Activated naive CD4-positive, alpha-beta T cell treated with anti-CD3 and anti-CD28 coated beads, Interleukin-2, amount 10 ng/mL, durations not matched to agents 7 days and 5 days (primary cell): Measurements from ENCODE around the gene KISS1R.
A peak's percentile ranks its signal among the peaks of the same experiment; 100 is the strongest.
"Not testable (repeated sequence)": the region's sequence is repeated elsewhere in the genome, so short reads cannot be mapped to it uniquely, and the experiment has no call there.

Source experiments
- CTCF ChIA-PET: fragments of 350-600 bp; sonication (Branson Sonifier 250); formaldehyde crosslinking; loops from one replicate; lab custom pipeline; 2021; ENCODE audit warnings: antibody characterized with exemption; lab: Charles Lee
- DNase-seq: peaks from one replicate; pipeline ENCODE4 v3.0.0-alpha.2; 2020
- H3K27ac Mint-ChIP-seq: one replicate; pipeline ENCODE4 v1.8.0; 2021; ENCODE audit warnings: mild to moderate bottlenecking, moderate library complexity, mixed read lengths
- H3K27me3 Mint-ChIP-seq: one replicate; pipeline ENCODE4 v1.8.0; 2021; ENCODE audit warnings: mild to moderate bottlenecking, mixed read lengths
- H3K36me3 Mint-ChIP-seq: one replicate; pipeline ENCODE4 v1.8.0; 2021; ENCODE audit warnings: mixed read lengths
- H3K4me1 Mint-ChIP-seq: one replicate; pipeline ENCODE4 v1.8.0; 2021; ENCODE audit warnings: mixed read lengths
- H3K4me3 Mint-ChIP-seq: one replicate; pipeline ENCODE4 v1.8.0; 2021; ENCODE audit warnings: mild to moderate bottlenecking, moderate library complexity, mixed read lengths
- H3K9me3 Mint-ChIP-seq: one replicate; pipeline ENCODE4 v1.8.0; 2021; ENCODE audit warnings: mixed read lengths

Gene KISS1R

DNA sequence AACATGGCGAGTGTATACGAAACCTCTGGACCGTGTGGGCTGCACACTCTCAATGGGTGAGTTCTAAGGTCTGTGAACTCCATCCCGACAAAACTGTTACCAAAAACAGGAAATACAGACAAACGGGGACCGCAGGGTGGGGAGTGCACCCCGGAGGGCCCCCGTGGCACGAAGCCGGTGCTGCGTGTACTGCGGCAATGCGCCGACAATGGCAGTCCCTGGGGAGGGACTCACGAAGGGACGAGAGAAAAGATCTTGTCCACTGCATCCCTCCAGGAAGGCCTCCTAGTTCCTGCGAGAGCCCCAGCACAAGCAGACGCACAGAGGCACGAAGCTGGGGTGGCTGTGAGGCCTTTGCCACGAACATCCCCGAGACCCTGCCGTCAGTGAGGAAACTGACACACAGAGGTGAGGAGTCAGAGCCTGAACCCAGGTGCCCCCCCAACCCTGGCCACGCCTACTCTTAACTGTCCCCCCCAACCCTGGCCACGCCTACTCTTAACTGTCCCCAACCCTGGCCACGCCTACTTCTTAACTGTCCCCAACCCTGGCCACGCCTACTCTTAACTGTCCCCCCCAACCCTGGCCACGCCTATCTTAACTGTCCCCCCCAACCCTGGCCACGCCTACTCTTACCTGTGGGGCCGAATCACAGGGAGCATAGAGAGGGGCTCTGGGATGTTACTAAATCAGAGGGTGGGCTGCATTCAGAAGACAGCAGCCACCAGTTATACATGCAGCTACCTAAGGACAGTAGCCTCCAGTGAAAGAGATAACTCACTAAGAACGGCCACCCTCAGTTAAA lies 28.4 kb upstream of the KISS1R start:
- CTCF ChIA-PET: no interaction called here
- no peaks in the 10 kb centered on the region for H3K27me3 Mint-ChIP-seq
- no peaks in the 10 kb centered on the region for H3K9me3 Mint-ChIP-seq
- no peak for DNase-seq
- H3K4me1 Mint-ChIP-seq: peaks cover 20% of the 10 kb centered on the region
- H3K27ac Mint-ChIP-seq: no peak overlapping the region
- H3K4me3 Mint-ChIP-seq: no peak overlapping the region
- peaks cover 31% of the 10 kb centered on the region for H3K36me3 Mint-ChIP-seq

DNA sequence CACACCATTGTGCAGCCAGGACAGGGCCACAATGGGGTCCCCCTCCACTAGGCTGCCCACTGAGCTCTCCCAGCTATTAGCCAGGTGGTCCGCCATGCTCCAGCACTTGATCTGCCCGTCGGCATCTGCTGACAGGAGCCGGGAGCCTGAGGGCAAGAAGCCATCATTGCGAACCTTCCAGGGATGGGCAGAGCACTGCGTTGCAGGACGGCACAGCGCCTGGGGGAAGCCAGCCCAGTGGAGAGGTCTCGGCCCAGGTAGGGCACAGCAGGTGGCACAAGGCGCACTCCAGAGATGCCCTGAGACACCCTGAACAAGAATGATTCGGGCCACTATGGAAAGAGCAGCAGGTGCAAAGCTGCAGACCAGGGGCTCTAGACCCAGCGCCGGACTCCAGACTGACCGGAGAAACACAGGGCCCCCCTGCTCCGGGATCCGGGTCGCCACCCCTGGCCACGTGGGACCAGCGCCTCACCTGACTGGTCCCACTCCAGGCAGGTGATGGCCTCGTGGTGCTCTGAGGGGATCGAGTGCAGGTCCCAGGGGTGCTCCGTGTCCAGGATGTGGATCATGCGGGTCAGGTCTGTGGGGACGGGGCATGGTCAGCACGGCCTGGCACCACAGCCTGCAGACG lies 27.4 kb upstream of the KISS1R start:
- Mint-ChIP-seq H3K9me3 (no peaks in the 10 kb centered on the region), H3K4me1 (peaks cover 24% of the 10 kb centered on the region), H3K27me3 (no peaks in the 10 kb centered on the region), H3K4me3 (no peak overlapping the region), H3K27ac (no peak overlapping the region), H3K36me3 (peaks cover 27% of the 10 kb centered on the region)
- no peak for DNase-seq
- CTCF ChIA-PET: no interaction called here

DNA sequence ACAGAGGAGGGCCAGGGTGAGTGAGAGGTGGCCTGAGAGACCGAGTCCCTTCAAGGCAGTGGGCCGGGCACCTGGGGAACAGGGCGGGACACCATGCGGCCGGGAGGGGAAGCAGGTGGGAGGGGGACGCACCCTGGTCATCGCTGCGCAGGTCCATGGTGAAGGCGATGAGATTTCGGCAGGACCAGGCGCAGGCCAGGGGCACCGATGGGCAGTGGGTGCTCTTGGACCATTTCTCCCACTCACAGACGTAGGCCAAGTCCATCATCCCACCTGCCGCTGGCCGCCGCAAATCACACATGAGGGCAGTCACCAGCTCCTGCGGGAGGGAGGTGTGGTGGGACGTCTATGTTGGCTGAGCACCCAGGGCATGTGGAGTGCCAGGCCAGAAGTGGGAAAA lies 26.3 kb upstream of the KISS1R start:
- H3K9me3 Mint-ChIP-seq: no peaks in the 10 kb centered on the region
- peaks cover 24% of the 10 kb centered on the region for H3K36me3 Mint-ChIP-seq
- CTCF ChIA-PET: no interaction called here
- peak overlapping the region; percentile 66 for H3K4me3 Mint-ChIP-seq
- no peak for DNase-seq
- H3K4me1 Mint-ChIP-seq: peaks cover 24% of the 10 kb centered on the region
- peak overlapping the region; percentile 71 for H3K27ac Mint-ChIP-seq
- H3K27me3 Mint-ChIP-seq: no peaks in the 10 kb centered on the region

DNA sequence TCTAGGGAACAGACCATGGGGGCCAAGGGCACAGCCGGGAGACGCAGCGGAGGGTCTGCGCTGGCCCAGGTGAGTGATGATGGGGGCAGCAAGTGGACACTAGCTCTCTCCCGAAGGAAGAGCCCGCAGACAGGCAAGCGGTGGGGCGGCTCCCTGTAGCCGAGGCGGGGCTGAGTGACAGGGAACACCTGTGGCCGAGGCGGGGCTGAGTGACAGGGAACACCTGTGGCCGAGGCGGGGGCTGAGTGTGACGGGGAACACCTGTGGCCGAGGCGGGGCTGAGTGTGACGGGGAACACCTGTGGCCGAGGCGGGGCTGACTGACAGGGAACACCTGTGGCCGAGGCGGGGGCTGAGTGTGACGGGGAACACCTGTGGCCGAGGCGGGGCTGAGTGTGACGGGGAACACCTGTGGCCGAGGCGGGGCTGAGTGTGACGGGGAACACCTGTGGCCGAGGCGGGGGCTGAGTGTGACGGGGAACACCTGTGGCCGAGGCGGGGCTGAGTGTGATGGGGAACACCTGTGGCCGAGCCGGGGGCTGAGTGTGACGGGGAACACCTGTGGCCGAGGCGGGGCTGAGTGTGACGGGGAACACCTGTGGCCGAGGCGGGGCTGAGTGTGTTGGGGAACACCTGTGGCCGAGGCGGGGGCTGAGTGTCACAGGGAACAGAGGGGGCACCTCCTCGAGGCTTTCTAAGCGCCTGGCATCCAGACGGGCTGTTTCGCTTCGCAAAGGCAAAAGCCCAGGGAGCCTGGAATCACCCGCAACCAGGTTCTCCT lies 25.5 kb upstream of the KISS1R start:
- DNase-seq, H3K27me3 Mint-ChIP-seq, H3K9me3 Mint-ChIP-seq, CTCF ChIA-PET: not testable (repeated sequence)
- Mint-ChIP-seq H3K27ac (peak overlapping the region; percentile 71), H3K4me3 (peak overlapping the region; percentile 81), H3K4me1 (peaks cover 24% of the 10 kb centered on the region), H3K36me3 (peaks cover 28% of the 10 kb centered on the region)

DNA sequence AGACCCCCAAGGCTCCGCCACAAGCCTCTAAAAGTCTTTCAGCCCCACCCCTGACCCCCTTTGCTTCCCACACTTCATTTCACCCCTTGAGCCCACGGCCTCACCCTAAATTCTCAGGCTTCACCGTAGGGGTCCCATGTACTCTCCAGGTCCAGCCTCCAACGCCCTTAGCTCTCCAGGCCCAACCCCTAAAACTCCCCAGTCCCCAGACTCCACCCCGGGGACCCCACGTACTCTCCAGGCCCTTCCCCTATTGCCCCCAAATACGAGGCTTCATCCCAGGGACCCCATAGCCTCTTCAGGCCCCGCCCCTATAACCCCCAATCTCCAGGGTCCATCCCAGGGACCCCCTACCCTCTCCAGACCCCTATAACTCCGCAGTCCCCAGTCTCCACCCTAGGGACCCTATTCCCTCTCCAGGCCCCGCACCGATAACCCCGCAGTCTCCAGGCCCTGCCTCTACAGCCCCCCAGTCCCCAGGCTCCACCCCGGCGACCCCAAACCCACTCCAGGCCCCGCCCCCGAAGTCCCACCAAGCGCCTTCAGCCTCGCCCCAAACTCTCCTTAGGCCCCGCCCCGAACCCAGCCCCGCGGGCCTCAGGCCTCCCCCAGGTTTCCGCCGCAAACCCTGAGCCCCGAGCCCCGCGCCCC lies 24.8 kb upstream of the KISS1R start:
- H3K27ac Mint-ChIP-seq: peak overlapping the region; percentile 84
- H3K36me3 Mint-ChIP-seq: peaks cover 33% of the 10 kb centered on the region
- peak overlapping the region; percentile 81 for H3K4me3 Mint-ChIP-seq
- peak; percentile 75 for DNase-seq
- H3K9me3 Mint-ChIP-seq: no peaks in the 10 kb centered on the region
- H3K4me1 Mint-ChIP-seq: peaks cover 24% of the 10 kb centered on the region
- H3K27me3 Mint-ChIP-seq: no peaks in the 10 kb centered on the region
- CTCF ChIA-PET: interaction anchor here (1.3 to 1.9 kb wide), 2 partner anchors 15 to 29 kb away, joined by 4 to 7 read pairs; no protein-coding TSS in a partner anchor

DNA sequence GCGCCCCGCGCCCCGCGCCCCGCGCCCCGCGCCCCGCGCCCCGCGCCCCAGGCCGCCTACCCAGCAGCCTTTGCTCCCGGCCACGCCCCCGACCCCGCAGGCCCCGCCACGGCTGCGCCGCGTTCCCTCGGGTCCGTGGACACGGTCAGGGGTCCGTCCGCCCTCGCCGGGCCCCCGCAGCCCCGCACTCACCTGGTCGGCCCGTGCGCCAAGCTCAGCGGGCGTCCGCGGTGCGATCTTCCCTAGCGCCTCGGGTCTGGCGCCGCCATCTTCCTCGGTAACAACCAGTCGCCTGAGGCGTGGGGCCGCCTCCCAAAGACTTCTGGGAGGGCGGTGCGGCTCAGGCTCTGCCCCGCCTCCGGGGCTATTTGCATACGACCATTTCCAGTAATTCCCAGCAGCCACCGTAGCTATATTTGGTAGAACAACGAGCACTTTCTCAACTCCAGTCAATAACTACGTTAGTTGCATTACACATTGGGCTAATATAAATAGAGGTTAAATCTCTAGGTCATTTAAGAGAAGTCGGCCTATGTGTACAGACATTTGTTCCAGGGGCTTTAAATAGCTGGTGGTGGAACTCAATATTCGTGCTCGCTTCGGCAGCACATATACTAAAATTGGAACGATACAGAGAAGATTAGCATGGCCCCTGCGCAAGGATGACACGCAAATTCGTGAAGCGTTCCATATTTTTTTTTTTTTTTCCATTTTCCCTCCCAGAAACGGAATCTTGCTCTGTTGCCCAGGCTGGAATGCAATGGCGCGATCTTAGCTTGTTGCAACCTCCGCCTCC lies 24.0 kb upstream of the KISS1R start, which contains the start of the genes MED16 and RNU6-9:
Gene MED16 (minus strand): TSS at position 294 of the 796 bp plus-strand sequence. CDS start 2,056 bp downstream, outside the sequence.
Gene RNU6-9 (plus strand): TSS at position 591 of the 796 bp plus-strand sequence.
- H3K27ac Mint-ChIP-seq: peak within 1 kb of the TSS; percentile 98
- H3K4me3 Mint-ChIP-seq: peak within 1 kb of the TSS; percentile 92
- H3K36me3 Mint-ChIP-seq: peaks cover 34% of the 10 kb centered on the region
- H3K27me3 Mint-ChIP-seq: no peaks in the 10 kb centered on the region
- no peaks in the 10 kb centered on the region for H3K9me3 Mint-ChIP-seq
- CTCF ChIA-PET: interaction anchor here (1.0 to 1.9 kb wide), 3 partner anchors 14 to 30 kb away, joined by 3 to 7 read pairs (median 4); no protein-coding TSS in a partner anchor
- DNase-seq: peak; percentile 93
- H3K4me1 Mint-ChIP-seq: peaks cover 24% of the 10 kb centered on the region

DNA sequence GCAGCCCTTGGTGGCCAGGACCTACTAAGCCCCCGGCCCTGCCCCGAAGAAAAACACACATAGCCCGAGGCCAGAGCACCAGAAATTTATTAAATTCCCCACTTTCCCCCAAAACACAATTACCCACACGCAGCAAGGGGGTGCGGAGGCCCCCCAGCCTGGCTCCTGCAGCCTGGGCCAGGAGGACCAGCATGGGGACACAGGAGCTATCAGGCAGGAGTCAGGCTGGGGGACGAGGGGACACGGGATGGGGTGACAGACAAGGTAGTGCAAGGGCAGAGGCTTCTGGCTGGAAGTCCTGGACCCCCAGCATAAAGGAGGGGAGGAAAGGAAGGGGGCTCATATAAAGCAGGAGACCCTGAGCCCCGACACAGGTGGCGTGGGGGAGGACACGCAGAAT lies 20.7 kb upstream of the KISS1R start:
- H3K36me3 Mint-ChIP-seq: peaks cover 29% of the 10 kb centered on the region
- no peak overlapping the region for H3K27ac Mint-ChIP-seq
- no peaks in the 10 kb centered on the region for H3K27me3 Mint-ChIP-seq
- peaks cover 29% of the 10 kb centered on the region for H3K4me1 Mint-ChIP-seq
- H3K9me3 Mint-ChIP-seq: no peaks in the 10 kb centered on the region
- CTCF ChIA-PET: no interaction called here
- no peak overlapping the region for H3K4me3 Mint-ChIP-seq
- DNase-seq: no peak

DNA sequence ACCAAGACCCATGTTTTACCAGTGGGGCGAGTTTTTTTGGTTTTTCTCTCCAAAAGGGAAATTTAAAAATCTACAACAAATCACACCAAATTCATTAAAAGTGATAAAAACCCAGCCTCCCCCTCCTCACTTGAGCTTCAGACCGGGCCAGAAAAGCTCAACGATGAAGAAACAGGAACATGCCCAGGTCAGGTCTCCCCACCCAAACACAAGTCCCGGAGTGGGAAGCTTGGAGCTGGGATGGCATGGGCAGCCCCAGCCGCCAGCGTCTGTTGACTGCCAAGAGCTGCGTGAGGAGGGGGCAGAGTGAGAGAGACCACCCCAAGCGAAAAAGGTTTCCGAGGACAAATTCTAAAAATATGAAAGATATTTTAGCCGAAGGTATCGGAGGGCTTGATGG lies 20.1 kb upstream of the KISS1R start:
- Mint-ChIP-seq H3K4me3 (no peak overlapping the region), H3K9me3 (no peaks in the 10 kb centered on the region), H3K36me3 (peaks cover 30% of the 10 kb centered on the region), H3K4me1 (peaks cover 27% of the 10 kb centered on the region), H3K27me3 (no peaks in the 10 kb centered on the region), H3K27ac (no peak overlapping the region)
- DNase-seq: no peak
- CTCF ChIA-PET: no interaction called here

DNA sequence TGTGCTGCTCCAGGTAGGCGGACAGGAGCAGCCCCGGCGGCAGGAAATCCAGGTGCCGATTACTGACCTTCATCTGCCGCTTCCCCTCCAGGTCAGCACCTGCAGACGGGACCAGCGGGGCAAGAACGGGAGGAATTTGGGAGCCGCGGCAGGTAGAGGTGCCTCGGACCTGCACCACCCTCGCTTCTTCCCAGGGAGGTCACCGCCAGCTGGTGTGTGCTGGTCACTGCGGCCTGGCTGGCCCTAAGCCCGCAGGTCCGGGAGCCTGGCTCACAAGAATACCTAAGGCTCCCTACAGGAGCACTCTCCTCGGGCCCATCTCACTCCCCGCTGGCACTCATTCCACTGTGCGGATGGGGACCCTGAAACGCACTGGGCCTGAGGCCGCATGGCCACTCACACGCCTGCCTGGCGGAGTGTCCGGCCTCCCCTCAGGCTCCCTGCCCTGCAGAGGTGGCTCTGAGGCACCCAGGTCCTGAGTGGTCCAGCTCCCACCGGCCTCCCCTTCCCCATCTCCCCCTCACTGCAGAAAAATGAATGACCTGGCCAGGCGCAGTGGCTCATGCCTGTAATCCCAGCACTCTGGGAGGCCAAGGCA lies 19.6 kb upstream of the KISS1R start:
- no peak for DNase-seq
- no peaks in the 10 kb centered on the region for H3K27me3 Mint-ChIP-seq
- CTCF ChIA-PET: no interaction called here
- no peaks in the 10 kb centered on the region for H3K9me3 Mint-ChIP-seq
- H3K4me3 Mint-ChIP-seq: no peak overlapping the region
- H3K4me1 Mint-ChIP-seq: peaks cover 24% of the 10 kb centered on the region
- H3K27ac Mint-ChIP-seq: no peak overlapping the region
- H3K36me3 Mint-ChIP-seq: peaks cover 28% of the 10 kb centered on the region

DNA sequence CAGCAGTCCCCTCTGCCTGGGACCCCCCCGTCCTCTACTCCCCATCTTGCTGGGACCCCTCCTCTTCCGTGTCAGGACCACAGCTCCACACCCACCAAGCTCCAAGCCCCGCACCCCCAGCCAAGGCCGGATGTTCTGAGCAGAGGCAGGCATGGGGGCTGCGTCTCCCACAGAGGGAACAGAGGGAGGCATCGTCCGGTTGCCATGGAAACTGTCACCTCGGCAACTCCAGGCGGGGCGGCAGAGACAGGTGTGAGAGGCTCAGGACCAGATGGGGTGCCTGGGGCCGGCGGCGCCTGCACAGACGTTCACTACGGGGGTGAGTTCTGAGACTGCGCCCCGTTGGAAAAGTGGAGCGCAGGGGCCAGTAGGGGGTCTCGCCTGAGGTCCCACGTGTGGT lies 18.5 kb upstream of the KISS1R start:
- Mint-ChIP-seq H3K27ac (no peak overlapping the region), H3K36me3 (peaks cover 28% of the 10 kb centered on the region), H3K4me1 (peaks cover 19% of the 10 kb centered on the region), H3K4me3 (no peak overlapping the region), H3K9me3 (no peaks in the 10 kb centered on the region), H3K27me3 (no peaks in the 10 kb centered on the region)
- DNase-seq: peak; percentile 65
- CTCF ChIA-PET: no interaction called here

DNA sequence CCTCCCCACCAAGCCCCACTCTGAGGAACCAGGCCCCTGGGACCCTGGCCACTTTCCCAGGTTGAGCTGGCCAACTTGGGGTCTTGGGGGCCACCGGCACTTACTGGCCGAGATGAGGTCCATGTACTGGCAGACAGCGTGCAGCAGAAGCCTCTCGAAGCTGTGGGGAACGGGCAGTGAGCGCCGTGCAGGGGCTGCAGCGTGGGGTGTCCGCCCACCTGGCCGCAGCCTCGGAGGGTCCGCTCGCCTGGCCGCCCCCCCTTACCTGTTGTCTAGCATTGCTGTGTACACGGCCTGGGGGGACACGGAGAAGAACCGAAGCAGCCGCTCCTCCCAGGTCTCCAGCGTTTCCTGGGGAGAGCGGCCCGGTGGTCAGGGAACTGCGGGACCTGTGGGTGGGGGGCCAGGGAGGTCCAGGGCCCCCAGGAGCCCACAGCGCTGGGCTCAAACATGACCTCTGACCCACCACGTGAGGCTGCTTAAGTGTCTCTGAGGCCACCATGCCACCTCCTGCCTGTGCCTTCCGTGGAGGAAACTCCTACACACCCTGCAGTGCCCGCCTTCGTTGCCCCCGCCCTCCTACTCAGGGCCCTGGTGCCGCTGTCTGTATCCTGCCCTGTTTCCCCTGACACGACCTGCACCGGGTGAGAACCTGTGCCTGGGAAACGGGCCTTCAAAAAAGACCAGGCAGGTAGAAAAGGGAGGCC lies 17.6 kb upstream of the KISS1R start:
- DNase-seq: no peak
- CTCF ChIA-PET: no interaction called here
- Mint-ChIP-seq H3K9me3 (no peaks in the 10 kb centered on the region), H3K4me1 (peaks cover 18% of the 10 kb centered on the region), H3K27me3 (no peaks in the 10 kb centered on the region), H3K4me3 (no peak overlapping the region), H3K27ac (no peak overlapping the region), H3K36me3 (peaks cover 33% of the 10 kb centered on the region)

DNA sequence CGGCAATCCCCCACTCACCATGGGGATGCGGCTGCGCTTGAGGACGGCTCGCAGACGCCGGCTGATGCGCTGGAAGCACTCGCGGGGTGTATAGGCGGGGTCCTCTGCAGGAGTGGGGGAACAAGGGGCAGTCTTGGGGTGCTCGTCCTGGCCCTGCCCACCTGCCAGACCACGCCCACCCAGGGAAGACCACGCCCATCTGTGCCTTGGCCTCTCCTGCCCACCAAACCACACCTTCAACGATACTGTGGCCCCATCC lies 17.2 kb upstream of the KISS1R start:
- CTCF ChIA-PET: no interaction called here
- H3K4me1 Mint-ChIP-seq: peaks cover 20% of the 10 kb centered on the region
- no peaks in the 10 kb centered on the region for H3K9me3 Mint-ChIP-seq
- no peak for DNase-seq
- H3K27me3 Mint-ChIP-seq: no peaks in the 10 kb centered on the region
- no peak overlapping the region for H3K4me3 Mint-ChIP-seq
- peaks cover 34% of the 10 kb centered on the region for H3K36me3 Mint-ChIP-seq
- no peak overlapping the region for H3K27ac Mint-ChIP-seq
